Measurements from ENCODE around the gene SEPTIN14.

The SEPTIN14 gene

GRCh38 chr7:55887821-55888247 is 25.3 kb upstream of the SEPTIN14 start:
- H3K9me3 ChIP-seq (ENCODE audit: control insufficient read depth, low read length) = no peaks in the 10 kb centered on the region
- TF ChIP-seq, protein P1, sequence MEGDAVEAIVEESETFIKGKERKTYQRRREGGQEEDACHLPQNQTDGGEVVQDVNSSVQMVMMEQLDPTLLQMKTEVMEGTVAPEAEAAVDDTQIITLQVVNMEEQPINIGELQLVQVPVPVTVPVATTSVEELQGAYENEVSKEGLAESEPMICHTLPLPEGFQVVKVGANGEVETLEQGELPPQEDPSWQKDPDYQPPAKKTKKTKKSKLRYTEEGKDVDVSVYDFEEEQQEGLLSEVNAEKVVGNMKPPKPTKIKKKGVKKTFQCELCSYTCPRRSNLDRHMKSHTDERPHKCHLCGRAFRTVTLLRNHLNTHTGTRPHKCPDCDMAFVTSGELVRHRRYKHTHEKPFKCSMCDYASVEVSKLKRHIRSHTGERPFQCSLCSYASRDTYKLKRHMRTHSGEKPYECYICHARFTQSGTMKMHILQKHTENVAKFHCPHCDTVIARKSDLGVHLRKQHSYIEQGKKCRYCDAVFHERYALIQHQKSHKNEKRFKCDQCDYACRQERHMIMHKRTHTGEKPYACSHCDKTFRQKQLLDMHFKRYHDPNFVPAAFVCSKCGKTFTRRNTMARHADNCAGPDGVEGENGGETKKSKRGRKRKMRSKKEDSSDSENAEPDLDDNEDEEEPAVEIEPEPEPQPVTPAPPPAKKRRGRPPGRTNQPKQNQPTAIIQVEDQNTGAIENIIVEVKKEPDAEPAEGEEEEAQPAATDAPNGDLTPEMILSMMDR (IDR thresholded peaks at IDR 0.05) = no peak
- no peaks in the 10 kb centered on the region for H3K79me2 ChIP-seq
- peak overlapping the region; percentile 69 for H2AFZ ChIP-seq
- H3K4me1 ChIP-seq = no peaks in the 10 kb centered on the region
- no peak overlapping the region for H3K9ac ChIP-seq
- peak overlapping the region; percentile 73 for H3K4me2 ChIP-seq (ENCODE audit: low read length)
- H3K36me3 ChIP-seq (ENCODE audit: control insufficient read depth, insufficient read depth, low read length) = no peaks in the 10 kb centered on the region
- H3K27me3 ChIP-seq (ENCODE audit: control insufficient read depth, insufficient read depth, low read length) = no peaks in the 10 kb centered on the region
- peak overlapping the region; percentile 49 for H3K4me3 ChIP-seq (ENCODE audit: low read depth, low read length)
- H3K27ac ChIP-seq = peak overlapping the region; percentile 53

DNA sequence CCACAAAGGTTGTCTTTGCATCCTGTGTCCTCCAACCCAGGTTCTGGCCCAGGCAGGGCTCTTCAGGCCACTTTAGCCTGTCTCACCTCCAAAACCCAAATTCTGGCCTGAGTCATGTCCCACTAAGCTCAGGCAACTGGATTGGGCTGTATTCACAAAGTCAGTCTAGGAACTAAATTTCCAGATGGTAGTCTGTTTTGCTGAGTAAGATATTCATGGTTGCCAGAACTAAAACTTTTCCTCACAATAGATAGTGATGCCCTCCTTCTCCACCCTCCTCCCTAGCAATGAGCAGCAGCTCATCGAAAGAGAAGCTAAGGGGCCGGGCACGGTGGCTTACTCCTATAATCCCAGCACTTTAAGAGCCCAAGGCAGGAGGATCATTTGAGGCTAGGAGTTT is 21.8 kb upstream of the SEPTIN14 start:
- TF ChIP-seq, protein P1 (IDR thresholded peaks at IDR 0.05) = no peak
- Histone ChIP-seq H3K4me1 (no peaks in the 10 kb centered on the region), H3K27ac (no peak overlapping the region), H3K4me3 (ENCODE audit: low read depth, low read length) (no peak overlapping the region), H3K4me2 (ENCODE audit: low read length) (no peak overlapping the region), H3K79me2 (no peaks in the 10 kb centered on the region), H3K27me3 (ENCODE audit: control insufficient read depth, insufficient read depth, low read length) (no peaks in the 10 kb centered on the region), H2AFZ (no peak overlapping the region), H3K36me3 (ENCODE audit: control insufficient read depth, insufficient read depth, low read length) (no peaks in the 10 kb centered on the region), H3K9ac (no peak overlapping the region), H3K9me3 (ENCODE audit: control insufficient read depth, low read length) (no peaks in the 10 kb centered on the region)

- H3K36me3 ChIP-seq (ENCODE audit: control insufficient read depth, insufficient read depth, low read length) = no peaks in the 10 kb centered on the region
- H3K27ac ChIP-seq = no peak overlapping the region
- H3K4me3 ChIP-seq (ENCODE audit: low read depth, low read length) = no peak overlapping the region
- H2AFZ ChIP-seq = no peak overlapping the region
- H3K4me1 ChIP-seq = no peaks in the 10 kb centered on the region
- H3K4me2 ChIP-seq (ENCODE audit: low read length) = no peak overlapping the region
- no peaks in the 10 kb centered on the region for H3K9me3 ChIP-seq (ENCODE audit: control insufficient read depth, low read length)
- H3K79me2 ChIP-seq = no peaks in the 10 kb centered on the region
- H3K9ac ChIP-seq = no peak overlapping the region
- H3K27me3 ChIP-seq (ENCODE audit: control insufficient read depth, insufficient read depth, low read length) = no peaks in the 10 kb centered on the region
- TF ChIP-seq, protein P1 (IDR thresholded peaks at IDR 0.05) = no peak
These were observed 16.1 kb upstream of the SEPTIN14 start for GRCh38 chr7:55878691-55879090.

- no peaks in the 10 kb centered on the region for H3K36me3 ChIP-seq (ENCODE audit: control insufficient read depth, insufficient read depth, low read length)
- TF ChIP-seq, protein P1 (IDR thresholded peaks at IDR 0.05) = no peak
These were observed 14.8 kb upstream of the SEPTIN14 start for GRCh38 chr7:55877308-55877707.

GRCh38 chr7:55873765-55874164 is 11.2 kb upstream of the SEPTIN14 start:
- no peak overlapping the region for H3K27ac ChIP-seq
- H3K27me3 ChIP-seq (ENCODE audit: control insufficient read depth, insufficient read depth, low read length) = no peaks in the 10 kb centered on the region
- H3K9me3 ChIP-seq (ENCODE audit: control insufficient read depth, low read length) = no peaks in the 10 kb centered on the region
- H3K79me2 ChIP-seq = no peaks in the 10 kb centered on the region
- H3K4me2 ChIP-seq (ENCODE audit: low read length) = no peak overlapping the region
- no peak overlapping the region for H3K9ac ChIP-seq
- no peaks in the 10 kb centered on the region for H3K36me3 ChIP-seq (ENCODE audit: control insufficient read depth, insufficient read depth, low read length)
- H3K4me1 ChIP-seq = no peaks in the 10 kb centered on the region
- TF ChIP-seq, protein P1 (IDR thresholded peaks at IDR 0.05) = no peak
- no peak overlapping the region for H2AFZ ChIP-seq
- no peak overlapping the region for H3K4me3 ChIP-seq (ENCODE audit: low read depth, low read length)

More at GRCh38 chr7:55877308-55877707, 14.8 kb upstream of the SEPTIN14 start:
- Histone ChIP-seq H3K4me3 (ENCODE audit: low read depth, low read length) (no peak overlapping the region), H3K79me2 (no peaks in the 10 kb centered on the region), H3K27ac (no peak overlapping the region), H3K9me3 (ENCODE audit: control insufficient read depth, low read length) (no peaks in the 10 kb centered on the region), H3K27me3 (ENCODE audit: control insufficient read depth, insufficient read depth, low read length) (no peaks in the 10 kb centered on the region), H3K9ac (no peak overlapping the region), H3K4me2 (ENCODE audit: low read length) (no peak overlapping the region), H2AFZ (no peak overlapping the region), H3K4me1 (no peaks in the 10 kb centered on the region)
